Activated T-cell treated with anti-CD3 and anti-CD28 coated beads, Interleukin-2, amount 50 U/mL, for 48 hours (primary cell): ENCODE results near the gene STPG1.

Experiments
- DNase-seq, 2 experiments: peaks; one replicate each; pipeline ENCODE4 v3.0.0-alpha.2; 2020

Gene STPG1

GRCh38 chr1:24391882-24392603 lies 21.5 kb downstream of the STPG1 start:
- peak; percentile 82 to 83 for DNase-seq

GRCh38 chr1:24390924-24391782 lies 22.4 kb downstream of the STPG1 start:
- peak; percentile 78 to 79 for DNase-seq

- DNase-seq = no peak
Observed at GRCh38 chr1:24389231-24389678, 24.3 kb downstream of the STPG1 start.

- no peak for DNase-seq
Observed at GRCh38 chr1:24388331-24388885, 25.2 kb downstream of the STPG1 start.

DNA sequence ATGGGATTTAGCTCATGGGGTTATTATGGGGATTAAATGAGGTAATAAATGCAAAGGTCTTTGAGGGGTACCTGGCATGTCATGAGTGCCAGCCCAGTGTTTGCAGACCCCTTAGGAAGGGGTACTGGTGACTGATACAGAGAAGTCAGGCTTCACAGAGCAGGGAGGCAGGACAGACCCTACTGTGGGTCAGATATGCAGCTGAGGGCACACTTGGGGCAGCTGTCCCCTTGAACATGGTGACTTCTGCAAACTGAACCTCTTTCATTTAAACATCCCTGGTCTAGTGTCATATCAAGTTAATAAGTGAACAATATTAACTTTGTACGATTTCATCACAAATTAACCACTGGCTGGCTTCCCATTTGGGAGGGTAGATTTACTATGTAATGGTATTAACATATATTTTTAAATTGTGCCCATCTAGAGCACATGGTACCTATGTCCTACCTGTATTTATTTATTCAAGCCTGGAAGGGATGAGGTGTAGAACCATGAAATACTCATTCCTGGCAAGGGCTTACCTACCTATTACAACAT lies 25.9 kb downstream of the STPG1 start:
- no peak for DNase-seq

- DNase-seq = no peak
Observed at GRCh38 chr1:24386931-24387330, 26.7 kb downstream of the STPG1 start.

GRCh38 chr1:24386241-24386640 lies 27.3 kb downstream of the STPG1 start:
- no peak for DNase-seq

DNA sequence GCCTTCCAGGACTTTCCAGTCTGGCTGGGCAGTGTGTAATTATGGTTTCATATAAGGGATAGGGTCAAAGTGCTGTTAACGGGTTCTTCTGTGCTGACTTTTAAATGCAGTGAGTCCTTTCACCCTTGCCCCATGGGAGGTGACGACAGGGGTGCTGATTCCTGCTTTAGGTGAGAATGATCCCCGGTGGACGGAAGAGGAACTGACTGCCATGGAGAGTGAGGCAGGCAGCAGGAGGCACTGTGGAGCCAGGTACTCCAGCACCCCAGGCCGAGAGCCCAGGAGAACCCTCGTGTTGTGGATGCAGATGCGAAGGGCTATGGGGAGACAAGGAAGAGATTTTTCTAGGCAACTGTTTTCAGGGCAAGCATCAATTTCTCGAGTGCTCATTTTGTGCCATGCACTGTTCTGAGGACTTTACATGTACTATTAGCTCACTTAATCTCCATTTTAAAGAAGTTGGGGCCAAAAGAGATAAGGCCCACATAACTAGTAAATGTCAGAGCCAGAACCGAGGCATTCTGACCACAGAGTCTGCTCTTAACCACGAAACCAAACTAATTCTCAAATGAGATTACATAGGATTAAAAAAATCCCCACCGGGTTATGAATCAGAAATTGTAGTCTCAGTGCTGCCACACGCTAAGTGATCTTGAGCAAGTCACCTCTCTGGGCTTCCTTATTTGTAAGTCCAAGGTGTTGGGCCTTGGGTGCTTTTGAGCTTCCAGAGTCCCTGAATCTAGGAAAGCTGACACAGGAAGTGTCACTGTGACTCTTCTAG lies 28.2 kb downstream of the STPG1 start:
- peak; percentile 54 to 58 for DNase-seq

- DNase-seq = peak; percentile 69 to 74
Observed at GRCh38 chr1:24384251-24385090, 29.1 kb downstream of the STPG1 start.

GRCh38 chr1:24383381-24383940 lies 30.1 kb downstream of the STPG1 start:
- no peak for DNase-seq

DNA sequence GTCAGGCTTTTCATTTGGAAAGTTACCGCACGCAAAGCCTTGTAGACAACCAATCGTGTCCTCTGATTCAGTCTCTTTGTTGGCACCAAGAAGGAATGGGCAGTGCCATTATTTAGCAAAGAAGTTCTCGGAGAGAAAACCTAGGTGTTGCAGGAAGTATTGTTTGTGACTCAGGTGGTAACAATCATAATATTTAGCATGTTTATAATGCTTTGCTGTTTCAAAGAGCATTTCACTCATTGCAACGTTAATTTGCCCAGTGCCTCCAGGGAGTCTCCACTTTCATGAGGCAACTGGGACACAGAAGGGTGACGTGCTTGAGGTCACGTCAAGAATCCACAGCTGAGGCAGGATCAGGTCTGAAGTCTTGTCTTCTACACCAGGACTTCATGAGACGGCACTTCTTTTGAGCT lies 31.4 kb downstream of the STPG1 start:
- no peak for DNase-seq

DNA sequence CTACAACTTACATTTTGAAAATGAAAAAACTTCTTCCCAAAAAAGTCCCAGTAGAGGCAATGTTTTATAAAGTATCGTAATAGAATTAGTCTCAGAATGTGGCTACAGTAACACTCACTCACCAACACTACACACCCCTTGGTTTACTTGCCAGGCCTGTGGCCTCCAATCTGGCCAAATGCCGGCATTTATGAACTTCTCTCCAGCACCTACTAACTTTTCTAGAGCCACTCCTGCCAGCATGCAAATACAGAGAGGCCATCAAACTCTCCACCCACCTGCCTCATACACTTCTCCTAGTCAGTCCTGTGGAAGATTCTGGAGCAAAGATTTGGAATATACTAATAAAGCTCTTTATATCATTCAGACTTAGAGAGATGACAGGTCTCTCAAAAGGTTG lies 32.3 kb downstream of the STPG1 start:
- DNase-seq = no peak

- no peak for DNase-seq
Observed at GRCh38 chr1:24380508-24380907, 33.1 kb downstream of the STPG1 start.

GRCh38 chr1:24379733-24380315 lies 33.8 kb downstream of the STPG1 start:
- no peak for DNase-seq

GRCh38 chr1:24374891-24375786 lies 38.4 kb downstream of the STPG1 start:
- DNase-seq = peak in 1 of 2 experiments; percentile 6

DNA sequence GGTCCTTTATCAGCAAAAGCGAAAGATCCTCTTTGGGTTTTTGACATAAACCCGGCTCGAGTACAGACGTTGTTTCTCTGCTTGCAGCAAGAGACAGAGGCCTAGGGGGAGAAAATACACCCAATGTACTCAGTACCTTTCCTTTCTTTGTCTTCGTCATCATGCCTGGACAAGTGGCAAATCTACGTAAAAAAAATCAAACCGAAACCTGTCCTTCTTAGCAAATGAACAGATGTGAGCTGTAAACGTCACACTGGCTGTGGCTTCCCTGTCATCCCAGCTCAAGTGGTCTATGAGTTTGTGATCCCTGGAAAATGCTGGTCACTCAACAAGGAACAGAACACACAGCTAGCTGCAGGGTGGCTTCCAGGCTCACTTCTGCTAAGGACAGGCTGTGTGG lies 39.9 kb downstream of the STPG1 start:
- DNase-seq = no peak

DNA sequence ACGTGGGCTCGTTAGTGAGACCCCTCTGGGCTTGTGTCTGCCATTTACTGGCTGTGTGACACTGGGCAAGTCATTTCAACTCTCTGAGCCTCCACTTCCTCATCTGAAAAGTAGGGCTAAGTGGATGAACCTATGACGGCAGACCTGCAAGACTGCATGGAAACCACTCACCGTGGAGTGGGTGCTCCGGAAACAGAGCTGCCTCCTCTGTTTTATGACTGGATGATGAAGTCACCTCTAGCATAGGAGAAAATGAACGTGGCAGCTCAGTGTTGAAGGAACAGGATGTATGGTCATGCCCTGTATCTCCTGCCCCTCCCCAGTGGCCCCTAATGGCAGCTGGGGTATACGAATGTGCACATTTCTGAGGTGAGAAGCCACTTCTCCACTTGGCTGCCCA lies 40.5 kb downstream of the STPG1 start:
- no peak for DNase-seq

DNA sequence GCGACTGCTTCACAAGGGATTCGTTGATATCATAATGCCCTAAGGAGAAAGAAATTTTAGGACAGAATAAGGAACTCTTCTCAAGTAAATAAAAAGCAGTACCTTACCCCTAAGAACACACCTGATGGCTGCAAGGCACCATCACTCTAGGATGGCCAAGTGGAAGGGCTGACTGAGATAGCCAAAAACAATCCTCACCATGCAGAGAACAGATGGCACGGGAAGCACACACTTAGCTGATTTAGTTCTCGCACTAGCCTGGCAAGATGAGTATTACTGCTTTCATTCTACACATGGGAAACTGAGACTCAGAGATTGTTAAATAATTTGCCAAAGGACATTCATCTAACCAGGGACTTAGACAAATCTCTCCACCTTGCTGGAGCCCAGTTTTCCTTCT lies 43.8 kb downstream of the STPG1 start:
- DNase-seq = no peak

DNA sequence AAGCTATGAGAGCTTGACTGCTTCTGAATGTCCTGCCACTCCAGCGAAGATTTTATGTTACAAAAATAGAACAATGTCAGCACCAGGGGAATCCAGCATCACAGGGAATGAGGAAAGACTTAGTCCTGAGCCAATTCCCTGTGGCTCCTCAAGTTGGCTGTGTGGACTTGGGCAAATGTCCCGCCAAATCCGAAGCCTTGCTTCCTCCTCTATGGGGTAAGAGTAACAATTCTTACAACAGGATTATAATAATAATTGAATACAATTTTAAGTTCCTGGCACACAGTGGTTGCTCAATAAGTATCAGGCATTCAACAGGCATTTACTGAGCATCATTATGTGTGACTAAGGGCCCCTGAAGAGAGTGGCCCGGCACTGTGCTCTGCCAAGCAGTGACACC lies 44.4 kb downstream of the STPG1 start:
- no peak for DNase-seq

GRCh38 chr1:24366707-24367106 lies 46.9 kb downstream of the STPG1 start:
- DNase-seq = no peak
